ENCODE data around the gene SNX2. TPM values are rescaled to one million over a fixed set of nuclear protein-coding genes. Genes with fewer than 3 reads are reported as not detected.

The SNX2 gene
- total RNA-seq, 2 donors from 2014 or later: 50.6 to 63.7 TPM

- no peaks in the 10 kb centered on the region for H3K9me3 ChIP-seq
- intact Hi-C loops (cut with DNase I): no loop called here
Measured at GRCh38 chr5:122788996-122789395, 14.1 kb downstream of the SNX2 start.

GRCh38 chr5:122789461-122790171 is 14.7 kb downstream of the SNX2 start:
- Histone ChIP-seq H3K9me3 (no peaks in the 10 kb centered on the region), H3K36me3 (no peaks in the 10 kb centered on the region), H3K4me3 (no peak overlapping the region), H3K27me3 (replicated peaks; ENCODE audit: insufficient read depth) (no peaks in the 10 kb centered on the region), H3K27ac (no peak overlapping the region), H3K4me1 (replicated peaks) (no peaks in the 10 kb centered on the region)
- no peak for DNase-seq (ENCODE audit: low spot score)
- 74% methylated on average over 5 of the region's 5 CpGs for WGBS
- intact Hi-C loops (cut with DNase I): no loop called here
- TF ChIP-seq CTCF (IDR thresholded peaks at IDR 0.05): no peak
- TF ChIP-seq POLR2AphosphoS5 (IDR thresholded peaks at IDR 0.05): no peak
- no peak for TF ChIP-seq POLR2A (IDR thresholded peaks at IDR 0.05)

More at GRCh38 chr5:122788996-122789395, 14.1 kb downstream of the SNX2 start:
- Histone ChIP-seq H3K27me3 (replicated peaks; ENCODE audit: insufficient read depth) (no peaks in the 10 kb centered on the region), H3K27ac (no peak overlapping the region), H3K4me3 (no peak overlapping the region), H3K4me1 (replicated peaks) (no peaks in the 10 kb centered on the region), H3K36me3 (no peaks in the 10 kb centered on the region)
- DNase-seq (ENCODE audit: low spot score): no peak
- TF ChIP-seq POLR2AphosphoS5 (IDR thresholded peaks at IDR 0.05): no peak
- no peak for TF ChIP-seq CTCF (IDR thresholded peaks at IDR 0.05)

GRCh38 chr5:122790354-122791103 is 15.6 kb downstream of the SNX2 start:
- no peaks in the 10 kb centered on the region for H3K4me1 ChIP-seq (replicated peaks)
- 96% methylated on average over 5 of the region's 5 CpGs for WGBS
- intact Hi-C loops (cut with DNase I): no loop called here
- TF ChIP-seq POLR2AphosphoS5 (IDR thresholded peaks at IDR 0.05) (no peak), POLR2A (IDR thresholded peaks at IDR 0.05) (no peak), CTCF (IDR thresholded peaks at IDR 0.05) (no peak)
- no peak overlapping the region for H3K4me3 ChIP-seq
- no peak overlapping the region for H3K27ac ChIP-seq
- no peaks in the 10 kb centered on the region for H3K36me3 ChIP-seq
- no peaks in the 10 kb centered on the region for H3K27me3 ChIP-seq (replicated peaks; ENCODE audit: insufficient read depth)
- no peaks in the 10 kb centered on the region for H3K9me3 ChIP-seq
- DNase-seq (ENCODE audit: low spot score): no peak

- Histone ChIP-seq H3K4me3 (no peak overlapping the region), H3K9me3 (no peaks in the 10 kb centered on the region), H3K4me1 (replicated peaks) (no peaks in the 10 kb centered on the region), H3K36me3 (no peaks in the 10 kb centered on the region), H3K27me3 (replicated peaks; ENCODE audit: insufficient read depth) (no peaks in the 10 kb centered on the region), H3K27ac (no peak overlapping the region)
- intact Hi-C loops (cut with DNase I): no loop called here
- WGBS: 96% methylated on average over 2 of the region's 2 CpGs
- no peak for TF ChIP-seq CTCF (IDR thresholded peaks at IDR 0.05)
- TF ChIP-seq POLR2AphosphoS5 (IDR thresholded peaks at IDR 0.05): no peak
- no peak for TF ChIP-seq POLR2A (IDR thresholded peaks at IDR 0.05)
- no peak for DNase-seq (ENCODE audit: low spot score)
Measured at GRCh38 chr5:122805481-122805880, 30.6 kb downstream of the SNX2 start.

GRCh38 chr5:122810405-122810804 is 35.5 kb downstream of the SNX2 start:
- intact Hi-C loops (cut with DNase I): no loop called here
- WGBS: 83% methylated on average over 2 of the region's 2 CpGs
- TF ChIP-seq CTCF (IDR thresholded peaks at IDR 0.05) (no peak), POLR2AphosphoS5 (IDR thresholded peaks at IDR 0.05) (no peak), POLR2A (IDR thresholded peaks at IDR 0.05) (no peak)
- Histone ChIP-seq H3K9me3 (no peaks in the 10 kb centered on the region), H3K4me1 (replicated peaks) (no peaks in the 10 kb centered on the region), H3K36me3 (no peaks in the 10 kb centered on the region), H3K27me3 (replicated peaks; ENCODE audit: insufficient read depth) (no peaks in the 10 kb centered on the region), H3K4me3 (no peak overlapping the region), H3K27ac (no peak overlapping the region)
- DNase-seq (ENCODE audit: low spot score): no peak
